Measurements from ENCODE around the gene RNASE7.

Gene RNASE7

DNA sequence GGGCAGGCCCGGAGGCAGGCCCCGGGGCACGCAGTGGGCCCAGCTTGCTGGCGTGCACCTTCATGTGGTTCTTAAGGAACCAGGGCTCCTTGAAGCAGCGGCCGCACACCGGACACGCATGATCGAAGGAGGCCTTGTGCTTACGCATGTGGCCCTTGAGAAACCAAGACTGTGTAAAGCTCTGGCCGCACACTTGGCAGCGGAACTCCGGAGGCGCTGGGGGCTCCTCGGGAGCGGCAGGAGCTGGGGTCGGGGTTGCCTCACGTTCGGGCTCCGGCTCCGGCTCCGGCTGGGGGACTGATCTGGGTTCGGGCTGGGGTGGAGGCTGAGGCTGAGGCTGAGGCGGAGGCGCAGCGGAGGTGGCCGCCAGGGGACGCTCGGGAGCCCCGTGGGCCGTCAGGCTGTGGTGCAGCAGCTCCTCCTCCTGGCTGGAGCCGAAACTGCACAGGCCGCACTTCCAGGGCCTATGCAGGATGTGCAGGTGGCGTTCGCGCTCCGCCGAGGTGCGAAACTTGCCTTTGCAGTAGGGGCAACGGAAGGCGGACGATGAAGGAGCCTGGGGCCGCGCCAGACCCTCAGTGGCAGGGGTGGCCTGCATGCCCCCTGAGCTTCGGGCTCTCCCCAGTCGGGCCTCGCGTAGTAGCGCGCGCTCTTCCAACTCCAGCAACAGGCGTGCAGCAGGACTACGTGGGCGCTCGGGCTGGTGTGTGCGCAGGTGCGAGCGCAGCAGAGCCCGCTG is 50.3 kb downstream of the RNASE7 start:
- Histone ChIP-seq H3K9me3 (ENCODE audit: insufficient read depth, low read length) (no peaks in the 10 kb centered on the region), H3K27ac (ENCODE audit: low read depth, low read length) (no peak overlapping the region), H3F3A (ENCODE audit: insufficient read depth) (no peaks in the 10 kb centered on the region), H3K9ac (ENCODE audit: low read length) (no peak overlapping the region), H3K36me3 (ENCODE audit: low read length) (no peaks in the 10 kb centered on the region), H3K27me3 (ENCODE audit: low read length) (no peaks in the 10 kb centered on the region), H3K79me2 (ENCODE audit: insufficient read depth, low read length) (no peaks in the 10 kb centered on the region), H3K4me3 (ENCODE audit: insufficient read depth, low read length, poor library complexity, severe bottlenecking) (no peak overlapping the region), H2AFZ (ENCODE audit: low read depth, low read length, severe bottlenecking) (no peak overlapping the region), H3K4me2 (ENCODE audit: low read depth, low read length, poor library complexity, severe bottlenecking) (no peak overlapping the region), H4K20me1 (ENCODE audit: low read depth, low read length) (no peaks in the 10 kb centered on the region), H3K9me2 (replicated peaks; ENCODE audit: insufficient read depth, low read length) (no peaks in the 10 kb centered on the region)
- no peak for TF ChIP-seq EZH2phosphoT487 (conservative IDR thresholded peaks at IDR 0.05; ENCODE audit: low read length)
- TF ChIP-seq CTCF (IDR thresholded peaks at IDR 0.05; ENCODE audit: insufficient read depth, low read length, poor library complexity, severe bottlenecking), result peak; percentile 99

GRCh38 chr14:21093018-21093417 is 50.9 kb downstream of the RNASE7 start:
- no peak overlapping the region for H3K27ac ChIP-seq (ENCODE audit: low read depth, low read length)
- TF ChIP-seq EZH2phosphoT487 (conservative IDR thresholded peaks at IDR 0.05; ENCODE audit: low read length) (no peak), CTCF (IDR thresholded peaks at IDR 0.05; ENCODE audit: insufficient read depth, low read length, poor library complexity, severe bottlenecking) (no peak)
- H3K9me2 ChIP-seq (replicated peaks; ENCODE audit: insufficient read depth, low read length), result no peaks in the 10 kb centered on the region
- H4K20me1 ChIP-seq (ENCODE audit: low read depth, low read length), result no peaks in the 10 kb centered on the region
- H3K4me2 ChIP-seq (ENCODE audit: low read depth, low read length, poor library complexity, severe bottlenecking), result no peak overlapping the region
- H2AFZ ChIP-seq (ENCODE audit: low read depth, low read length, severe bottlenecking), result no peak overlapping the region
- no peak overlapping the region for H3K4me3 ChIP-seq (ENCODE audit: insufficient read depth, low read length, poor library complexity, severe bottlenecking)
- H3K79me2 ChIP-seq (ENCODE audit: insufficient read depth, low read length), result no peaks in the 10 kb centered on the region
- no peaks in the 10 kb centered on the region for H3K9me3 ChIP-seq (ENCODE audit: insufficient read depth, low read length)
- no peaks in the 10 kb centered on the region for H3F3A ChIP-seq (ENCODE audit: insufficient read depth)
- no peaks in the 10 kb centered on the region for H3K27me3 ChIP-seq (ENCODE audit: low read length)
- no peak overlapping the region for H3K9ac ChIP-seq (ENCODE audit: low read length)
- no peaks in the 10 kb centered on the region for H3K36me3 ChIP-seq (ENCODE audit: low read length)
